Measurements from ENCODE around the gene ZNF584.

The ZNF584 gene

GRCh38 chr19:58394821-58395219 is 13.6 kb upstream of the ZNF584 start:
- no peak overlapping the region for H2AFZ ChIP-seq (ENCODE audit: insufficient read depth, low read length, poor library complexity)

DNA sequence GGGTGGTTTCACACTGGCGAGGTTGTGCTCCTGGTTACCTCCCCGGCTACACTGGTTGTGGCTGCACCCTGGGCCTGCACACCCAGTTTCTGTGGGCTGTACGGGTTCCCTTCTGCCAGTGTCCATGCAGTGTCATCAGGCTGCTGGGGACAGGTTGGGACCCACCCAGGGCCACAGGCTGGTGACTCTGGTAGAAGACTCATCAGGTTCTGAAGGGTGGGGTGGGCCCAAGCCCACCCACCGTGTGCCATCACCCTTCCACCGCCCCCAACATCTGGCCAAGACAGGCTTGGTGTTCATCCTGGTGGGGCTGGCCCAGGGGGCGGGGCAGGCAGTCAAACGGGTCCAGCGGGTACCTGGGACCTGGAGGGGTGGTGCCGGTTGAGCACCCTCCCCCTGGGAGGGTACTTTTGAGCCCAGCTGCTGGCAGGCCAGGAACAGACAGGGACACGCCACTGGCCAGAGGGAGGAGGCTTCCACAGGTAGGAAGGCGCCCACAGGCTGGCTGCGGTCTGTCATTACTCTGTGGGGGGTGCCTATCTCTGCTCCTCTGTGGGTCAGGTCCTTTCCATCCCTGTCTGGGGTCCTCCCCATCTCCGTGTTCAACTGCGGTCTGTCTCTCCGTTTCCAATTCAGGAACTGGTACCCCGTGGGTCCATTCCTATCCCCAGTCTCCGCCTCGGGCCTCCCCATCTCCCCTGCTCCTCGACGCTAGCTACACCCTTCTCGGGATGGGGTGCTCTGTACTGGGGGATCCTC is 13.1 kb upstream of the ZNF584 start, which contains the start of gene RNF225:
Gene RNF225, plus strand, starts transcription at position 437 of the 759 bp plus-strand sequence. CDS start 434 bp downstream, outside the sequence.
- peak within 1 kb of the TSS; percentile 57 for H3K4me2 ChIP-seq (ENCODE audit: low read length)
- peak within 1 kb of the TSS; percentile 23 for H2BK12ac ChIP-seq (ENCODE audit: low read length)
- peaks cover 37 to 40% of the 10 kb centered on the region in 2 experiments for H3K36me3 ChIP-seq (ENCODE audit: control insufficient read depth in 1 of 2, insufficient read depth in 2 of 2, low read length in 2 of 2)
- H4K12ac ChIP-seq (ENCODE audit: low read depth, low read length): peak within 1 kb of the TSS; percentile 32
- no peak within 1 kb of the TSS for H2BK5ac ChIP-seq (ENCODE audit: low read depth, low read length, poor library complexity)
- peak within 1 kb of the TSS; percentile 24 for H3K9ac ChIP-seq (ENCODE audit: low read length)
- H3K27ac ChIP-seq (ENCODE audit: low read depth, low read length): no peak within 1 kb of the TSS
- no peak within 1 kb of the TSS for H3K4ac ChIP-seq (ENCODE audit: low read depth, low read length)
- peaks cover 8% of the 10 kb centered on the region for H3K79me1 ChIP-seq (ENCODE audit: low read length)
- peak within 1 kb of the TSS; percentile 73 for H3K14ac ChIP-seq (ENCODE audit: low read length)
- H2BK120ac ChIP-seq (ENCODE audit: insufficient read depth, low read length, poor library complexity): peak within 1 kb of the TSS; percentile 10
- peak within 1 kb of the TSS; percentile 57 for H2AK5ac ChIP-seq (ENCODE audit: low read length)
- H3K27me3 ChIP-seq (ENCODE audit: insufficient read depth, low read length): peaks cover 15% of the 10 kb centered on the region
- DNase-seq: peak; percentile 78 to 83
- WGBS (ENCODE audit: extremely low coverage, insufficient coverage, insufficient read length): no CpG with 5 or more reads among the region's 21 CpGs
- H3K23ac ChIP-seq (ENCODE audit: low read length): no peak within 1 kb of the TSS
- peak within 1 kb of the TSS; percentile 54 for H4K91ac ChIP-seq (ENCODE audit: low read depth, low read length)
- peaks cover 22 to 31% of the 10 kb centered on the region in 2 experiments for H3K4me1 ChIP-seq (ENCODE audit: control insufficient read depth in 1 of 2, insufficient read depth in 2 of 2, low read length in 2 of 2)
- peaks cover 3% of the 10 kb centered on the region for H3K79me2 ChIP-seq (ENCODE audit: control insufficient read depth, insufficient read depth, low read length, poor library complexity)
- H4K8ac ChIP-seq (ENCODE audit: low read depth, low read length): peak within 1 kb of the TSS; percentile 82
- H3K9me3 ChIP-seq (ENCODE audit: insufficient read depth, low read depth, low read length): no peaks in the 10 kb centered on the region
- peak within 1 kb of the TSS; percentile 41 for H3K4me3 ChIP-seq (ENCODE audit: low read depth, low read length)
- H2AFZ ChIP-seq (ENCODE audit: insufficient read depth, low read length, poor library complexity): peak within 1 kb of the TSS; percentile 57
- peak within 1 kb of the TSS; percentile 71 for H3K18ac ChIP-seq (ENCODE audit: low read length)

More at GRCh38 chr19:58394821-58395219, 13.6 kb upstream of the ZNF584 start:
- Histone ChIP-seq H4K91ac (ENCODE audit: low read depth, low read length) (no peak overlapping the region), H2BK12ac (ENCODE audit: low read length) (no peak overlapping the region), H3K9me3 (ENCODE audit: insufficient read depth, low read depth, low read length) (no peaks in the 10 kb centered on the region), H2AK5ac (ENCODE audit: low read length) (no peak overlapping the region), H3K23ac (ENCODE audit: low read length) (no peak overlapping the region), H3K4me3 (ENCODE audit: low read depth, low read length) (no peak overlapping the region), H3K18ac (ENCODE audit: low read length) (no peak overlapping the region), H3K27me3 (ENCODE audit: insufficient read depth, low read length) (peaks cover 15% of the 10 kb centered on the region), H3K4me1 (ENCODE audit: control insufficient read depth in 1 of 2, insufficient read depth in 2 of 2, low read length in 2 of 2) (peaks cover 22 to 30% of the 10 kb centered on the region in 2 experiments), H3K4me2 (ENCODE audit: low read length) (no peak overlapping the region), H3K79me2 (ENCODE audit: control insufficient read depth, insufficient read depth, low read length, poor library complexity) (peaks cover 3% of the 10 kb centered on the region), H2BK5ac (ENCODE audit: low read depth, low read length, poor library complexity) (no peak overlapping the region), H3K79me1 (ENCODE audit: low read length) (peaks cover 8% of the 10 kb centered on the region), H3K4ac (ENCODE audit: low read depth, low read length) (no peak overlapping the region), H2BK120ac (ENCODE audit: insufficient read depth, low read length, poor library complexity) (no peak overlapping the region), H3K27ac (ENCODE audit: low read depth, low read length) (no peak overlapping the region), H3K9ac (ENCODE audit: low read length) (no peak overlapping the region), H4K12ac (ENCODE audit: low read depth, low read length) (no peak overlapping the region), H3K14ac (ENCODE audit: low read length) (no peak overlapping the region), H3K36me3 (ENCODE audit: control insufficient read depth in 1 of 2, insufficient read depth in 2 of 2, low read length in 2 of 2) (peaks cover 40 to 44% of the 10 kb centered on the region in 2 experiments), H4K8ac (ENCODE audit: low read depth, low read length) (no peak overlapping the region)
- WGBS (ENCODE audit: extremely low coverage, insufficient coverage, insufficient read length): no CpG with 5 or more reads among the region's 3 CpGs
- DNase-seq: no peak

DNA sequence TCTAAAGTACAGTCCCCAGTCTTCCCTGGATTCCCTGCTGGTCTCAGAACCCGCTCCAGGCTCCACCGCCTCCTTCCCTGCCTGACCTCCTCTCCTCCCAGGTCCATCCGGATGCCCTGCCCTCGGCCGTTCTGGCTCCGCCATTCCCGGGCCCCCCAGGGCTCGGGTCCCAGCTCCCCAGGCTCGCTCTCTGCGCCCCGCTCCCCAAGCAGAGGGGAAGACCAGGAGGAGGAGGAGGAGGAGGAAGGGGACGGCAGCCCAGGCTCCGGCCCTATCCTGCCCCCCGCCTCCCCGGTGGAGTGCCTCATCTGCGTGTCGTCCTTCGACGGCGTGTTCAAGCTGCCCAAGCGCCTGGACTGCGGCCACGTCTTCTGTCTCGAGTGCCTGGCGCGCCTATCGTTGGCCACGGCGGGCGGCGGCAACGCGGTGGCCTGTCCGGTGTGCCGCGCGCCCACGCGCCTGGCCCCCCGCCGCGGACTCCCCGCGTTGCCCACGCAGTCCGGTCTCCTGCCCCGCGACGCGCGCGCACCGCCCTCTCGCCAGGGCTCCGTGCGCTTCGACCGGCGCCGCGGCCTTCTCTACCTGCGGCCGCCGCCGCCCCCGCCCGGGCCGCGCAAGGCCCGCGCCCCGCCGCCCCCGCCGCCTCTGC is 12.3 kb upstream of the ZNF584 start:
- peak overlapping the region; percentile 23 for H2BK12ac ChIP-seq (ENCODE audit: low read length)
- no peak overlapping the region for H3K4ac ChIP-seq (ENCODE audit: low read depth, low read length)
- peaks cover 3% of the 10 kb centered on the region for H3K79me2 ChIP-seq (ENCODE audit: control insufficient read depth, insufficient read depth, low read length, poor library complexity)
- WGBS (ENCODE audit: extremely low coverage, insufficient coverage, insufficient read length): no CpG with 5 or more reads among the region's 75 CpGs
- H3K9me3 ChIP-seq (ENCODE audit: insufficient read depth, low read depth, low read length): no peaks in the 10 kb centered on the region
- peaks cover 15% of the 10 kb centered on the region for H3K27me3 ChIP-seq (ENCODE audit: insufficient read depth, low read length)
- DNase-seq: no peak
- H2AFZ ChIP-seq (ENCODE audit: insufficient read depth, low read length, poor library complexity): peak overlapping the region; percentile 57
- H3K4me2 ChIP-seq (ENCODE audit: low read length): peak overlapping the region; percentile 57
- peak overlapping the region; percentile 24 for H3K9ac ChIP-seq (ENCODE audit: low read length)
- H3K18ac ChIP-seq (ENCODE audit: low read length): peak overlapping the region; percentile 71
- H3K14ac ChIP-seq (ENCODE audit: low read length): peak overlapping the region; percentile 73
- H3K27ac ChIP-seq (ENCODE audit: low read depth, low read length): no peak overlapping the region
- H2BK120ac ChIP-seq (ENCODE audit: insufficient read depth, low read length, poor library complexity): peak overlapping the region; percentile 10
- no peak overlapping the region for H2BK5ac ChIP-seq (ENCODE audit: low read depth, low read length, poor library complexity)
- peaks cover 26 to 37% of the 10 kb centered on the region in 2 experiments for H3K4me1 ChIP-seq (ENCODE audit: control insufficient read depth in 1 of 2, insufficient read depth in 2 of 2, low read length in 2 of 2)
- peaks cover 35 to 37% of the 10 kb centered on the region in 2 experiments for H3K36me3 ChIP-seq (ENCODE audit: control insufficient read depth in 1 of 2, insufficient read depth in 2 of 2, low read length in 2 of 2)
- H3K23ac ChIP-seq (ENCODE audit: low read length): no peak overlapping the region
- H3K79me1 ChIP-seq (ENCODE audit: low read length): peaks cover 12% of the 10 kb centered on the region
- H4K12ac ChIP-seq (ENCODE audit: low read depth, low read length): peak overlapping the region; percentile 32
- H3K4me3 ChIP-seq (ENCODE audit: low read depth, low read length): peak overlapping the region; percentile 41
- peak overlapping the region; percentile 82 for H4K8ac ChIP-seq (ENCODE audit: low read depth, low read length)
- peak overlapping the region; percentile 54 for H4K91ac ChIP-seq (ENCODE audit: low read depth, low read length)
- peak overlapping the region; percentile 57 for H2AK5ac ChIP-seq (ENCODE audit: low read length)

GRCh38 chr19:58396691-58397532 is 11.5 kb upstream of the ZNF584 start:
- Histone ChIP-seq H3K9me3 (ENCODE audit: insufficient read depth, low read depth, low read length) (no peaks in the 10 kb centered on the region), H3K9ac (ENCODE audit: low read length) (no peak overlapping the region), H2AFZ (ENCODE audit: insufficient read depth, low read length, poor library complexity) (no peak overlapping the region), H2BK12ac (ENCODE audit: low read length) (no peak overlapping the region), H3K4me1 (ENCODE audit: control insufficient read depth in 1 of 2, insufficient read depth in 2 of 2, low read length in 2 of 2) (peaks cover 27 to 37% of the 10 kb centered on the region in 2 experiments), H4K91ac (ENCODE audit: low read depth, low read length) (no peak overlapping the region), H2BK5ac (ENCODE audit: low read depth, low read length, poor library complexity) (no peak overlapping the region), H3K27ac (ENCODE audit: low read depth, low read length) (no peak overlapping the region), H3K36me3 (ENCODE audit: control insufficient read depth in 1 of 2, insufficient read depth in 2 of 2, low read length in 2 of 2) (peaks cover 30 to 31% of the 10 kb centered on the region in 2 experiments), H4K8ac (ENCODE audit: low read depth, low read length) (peak overlapping the region; percentile 39), H2AK5ac (ENCODE audit: low read length) (no peak overlapping the region), H3K4ac (ENCODE audit: low read depth, low read length) (no peak overlapping the region), H3K18ac (ENCODE audit: low read length) (no peak overlapping the region), H3K27me3 (ENCODE audit: insufficient read depth, low read length) (peaks cover 15% of the 10 kb centered on the region), H2BK120ac (ENCODE audit: insufficient read depth, low read length, poor library complexity) (no peak overlapping the region), H3K4me2 (ENCODE audit: low read length) (peak overlapping the region; percentile 57), H4K12ac (ENCODE audit: low read depth, low read length) (peak overlapping the region; percentile 36), H3K79me2 (ENCODE audit: control insufficient read depth, insufficient read depth, low read length, poor library complexity) (peaks cover 3% of the 10 kb centered on the region), H3K4me3 (ENCODE audit: low read depth, low read length) (no peak overlapping the region), H3K14ac (ENCODE audit: low read length) (no peak overlapping the region), H3K23ac (ENCODE audit: low read length) (no peak overlapping the region), H3K79me1 (ENCODE audit: low read length) (peaks cover 14% of the 10 kb centered on the region)
- no CpG with 5 or more reads among the region's 58 CpGs for WGBS (ENCODE audit: extremely low coverage, insufficient coverage, insufficient read length)
- DNase-seq: no peak
